Stimulated activated effector memory CD8-positive, alpha-beta T cell treated with anti-CD3 and anti-CD28 coated beads, Interleukin-12 subunit alpha, Interleukin-12 subunit beta, amount 100 ng/mL, for 72 hours (primary cell): Measurements from ENCODE around the gene GALNT18.
"Not testable (repeated sequence)": the region's sequence is repeated elsewhere in the genome, so short reads cannot be mapped to it uniquely, and the experiment has no call there.

Source experiments
- ATAC-seq: fragments of 150-1000 bp; cut with Tn5 transposase; 2 replicates; pipeline ENCODE4 v1.10.0; 2021
- DNase-seq, 2 donors: peaks; one replicate each; pipeline ENCODE4 v3.0.0; 2021 to 2022; ENCODE audit warnings: low spot score in 2 of 2
- H3K27ac Mint-ChIP-seq: one replicate; pipeline ENCODE4 v1.8.0; 2022; ENCODE audit warnings: mild to moderate bottlenecking, mixed read lengths
- H3K36me3 Mint-ChIP-seq: one replicate; pipeline ENCODE4 v1.8.0; 2022; ENCODE audit warnings: mild to moderate bottlenecking, mixed read lengths
- H3K4me1 Mint-ChIP-seq: one replicate; pipeline ENCODE4 v1.8.0; 2022; ENCODE audit warnings: mixed read lengths
- H3K4me3 Mint-ChIP-seq: one replicate; pipeline ENCODE4 v1.8.0; 2022; ENCODE audit warnings: mild to moderate bottlenecking, mixed read lengths
- H3K9me3 Mint-ChIP-seq: one replicate; pipeline ENCODE4 v1.8.0; 2022; ENCODE audit warnings: mixed read lengths

GALNT18 gene

GRCh38 chr11:11351851-11352250 is 270.0 kb downstream of the GALNT18 start:
- not testable (repeated sequence) for H3K9me3 Mint-ChIP-seq, ATAC-seq, H3K4me1 Mint-ChIP-seq, DNase-seq, H3K36me3 Mint-ChIP-seq, H3K4me3 Mint-ChIP-seq, H3K27ac Mint-ChIP-seq

GRCh38 chr11:11351042-11351586 is 270.7 kb downstream of the GALNT18 start:
- DNase-seq: no peak
- Mint-ChIP-seq H3K4me1 (no peaks in the 10 kb centered on the region), H3K36me3 (no peaks in the 10 kb centered on the region), H3K9me3 (no peaks in the 10 kb centered on the region), H3K27ac (no peak overlapping the region), H3K4me3 (no peak overlapping the region)
- no peak for ATAC-seq

GRCh38 chr11:11349870-11350337 is 271.9 kb downstream of the GALNT18 start:
- ATAC-seq (no peak), DNase-seq (no peak)
- Mint-ChIP-seq H3K27ac (no peak overlapping the region), H3K9me3 (no peaks in the 10 kb centered on the region), H3K4me3 (no peak overlapping the region), H3K36me3 (no peaks in the 10 kb centered on the region), H3K4me1 (no peaks in the 10 kb centered on the region)

- Mint-ChIP-seq H3K36me3 (no peaks in the 10 kb centered on the region), H3K9me3 (no peaks in the 10 kb centered on the region), H3K4me1 (no peaks in the 10 kb centered on the region), H3K4me3 (no peak overlapping the region), H3K27ac (no peak overlapping the region)
- no peak for DNase-seq
- ATAC-seq: no peak
Measured at GRCh38 chr11:11349106-11349825, 272.5 kb downstream of the GALNT18 start.

GRCh38 chr11:11348303-11348702 is 273.5 kb downstream of the GALNT18 start:
- no peaks in the 10 kb centered on the region for H3K36me3 Mint-ChIP-seq
- no peaks in the 10 kb centered on the region for H3K4me1 Mint-ChIP-seq
- H3K4me3 Mint-ChIP-seq: no peak overlapping the region
- no peak for DNase-seq
- H3K27ac Mint-ChIP-seq: no peak overlapping the region
- no peaks in the 10 kb centered on the region for H3K9me3 Mint-ChIP-seq
- ATAC-seq: no peak

GRCh38 chr11:11347592-11347991 is 274.2 kb downstream of the GALNT18 start:
- ATAC-seq: no peak
- no peak overlapping the region for H3K27ac Mint-ChIP-seq
- H3K9me3 Mint-ChIP-seq: no peaks in the 10 kb centered on the region
- no peak overlapping the region for H3K4me3 Mint-ChIP-seq
- H3K36me3 Mint-ChIP-seq: no peaks in the 10 kb centered on the region
- no peak for DNase-seq
- H3K4me1 Mint-ChIP-seq: no peaks in the 10 kb centered on the region

GRCh38 chr11:11346303-11346702 is 275.5 kb downstream of the GALNT18 start:
- no peak overlapping the region for H3K4me3 Mint-ChIP-seq
- no peaks in the 10 kb centered on the region for H3K4me1 Mint-ChIP-seq
- H3K36me3 Mint-ChIP-seq: no peaks in the 10 kb centered on the region
- no peak for DNase-seq
- H3K9me3 Mint-ChIP-seq: no peaks in the 10 kb centered on the region
- ATAC-seq: no peak
- no peak overlapping the region for H3K27ac Mint-ChIP-seq

GRCh38 chr11:11345099-11345498 is 276.7 kb downstream of the GALNT18 start:
- ATAC-seq (no peak), DNase-seq (no peak)
- Mint-ChIP-seq H3K9me3 (no peaks in the 10 kb centered on the region), H3K4me1 (no peaks in the 10 kb centered on the region), H3K36me3 (no peaks in the 10 kb centered on the region), H3K27ac (no peak overlapping the region), H3K4me3 (no peak overlapping the region)

- H3K4me3 Mint-ChIP-seq: no peak overlapping the region
- no peaks in the 10 kb centered on the region for H3K9me3 Mint-ChIP-seq
- no peak overlapping the region for H3K27ac Mint-ChIP-seq
- DNase-seq (no peak), ATAC-seq (peak; percentile 9)
- H3K36me3 Mint-ChIP-seq: no peaks in the 10 kb centered on the region
- H3K4me1 Mint-ChIP-seq: no peaks in the 10 kb centered on the region
Measured at GRCh38 chr11:11344045-11344444, 277.8 kb downstream of the GALNT18 start.

GRCh38 chr11:11338304-11338703 is 283.5 kb downstream of the GALNT18 start:
- Mint-ChIP-seq H3K36me3 (no peaks in the 10 kb centered on the region), H3K4me1 (peaks cover 9% of the 10 kb centered on the region), H3K4me3 (no peak overlapping the region), H3K27ac (no peak overlapping the region), H3K9me3 (no peaks in the 10 kb centered on the region)
- ATAC-seq (no peak), DNase-seq (no peak)

- no peak overlapping the region for H3K4me3 Mint-ChIP-seq
- no peak overlapping the region for H3K27ac Mint-ChIP-seq
- no peaks in the 10 kb centered on the region for H3K36me3 Mint-ChIP-seq
- DNase-seq (no peak), ATAC-seq (no peak)
- no peaks in the 10 kb centered on the region for H3K9me3 Mint-ChIP-seq
- H3K4me1 Mint-ChIP-seq: peaks cover 9% of the 10 kb centered on the region
Measured at GRCh38 chr11:11336664-11337063, 285.1 kb downstream of the GALNT18 start.

GRCh38 chr11:11335043-11335442 is 286.8 kb downstream of the GALNT18 start:
- ATAC-seq (no peak), DNase-seq (no peak)
- Mint-ChIP-seq H3K4me1 (peaks cover 9% of the 10 kb centered on the region), H3K27ac (no peak overlapping the region), H3K9me3 (no peaks in the 10 kb centered on the region), H3K4me3 (no peak overlapping the region), H3K36me3 (no peaks in the 10 kb centered on the region)

GRCh38 chr11:11334607-11335006 is 287.2 kb downstream of the GALNT18 start:
- H3K27ac Mint-ChIP-seq: no peak overlapping the region
- H3K4me1 Mint-ChIP-seq: peaks cover 9% of the 10 kb centered on the region
- DNase-seq (no peak), ATAC-seq (no peak)
- no peaks in the 10 kb centered on the region for H3K36me3 Mint-ChIP-seq
- no peak overlapping the region for H3K4me3 Mint-ChIP-seq
- no peaks in the 10 kb centered on the region for H3K9me3 Mint-ChIP-seq

GRCh38 chr11:11332141-11332710 is 289.6 kb downstream of the GALNT18 start:
- Mint-ChIP-seq H3K27ac (no peak overlapping the region), H3K4me3 (no peak overlapping the region), H3K36me3 (no peaks in the 10 kb centered on the region), H3K9me3 (no peaks in the 10 kb centered on the region), H3K4me1 (peaks cover 9% of the 10 kb centered on the region)
- DNase-seq (no peak), ATAC-seq (no peak)

GRCh38 chr11:11329062-11329806 is 292.6 kb downstream of the GALNT18 start:
- ATAC-seq (no peak), DNase-seq (no peak)
- no peak overlapping the region for H3K4me3 Mint-ChIP-seq
- H3K4me1 Mint-ChIP-seq: no peaks in the 10 kb centered on the region
- H3K9me3 Mint-ChIP-seq: no peaks in the 10 kb centered on the region
- no peak overlapping the region for H3K27ac Mint-ChIP-seq
- H3K36me3 Mint-ChIP-seq: no peaks in the 10 kb centered on the region
